IPS DF 6.9 (cell line): ENCODE results near the gene ATG101.
"Not testable (repeated sequence)": the region's sequence is repeated elsewhere in the genome, so short reads cannot be mapped to it uniquely, and the experiment has no call there.

Experiments used
- DNase-seq: peaks from one replicate; pipeline ENCODE4 v3.0.0-alpha.2; 2013; ENCODE audit warnings: low read depth, low spot score
- H3K27ac ChIP-seq: one replicate; pipeline ENCODE4 v1.5.1; 2013; ENCODE audit warnings: low read length, control low read depth
- H3K27me3 ChIP-seq: 2 replicates; pipeline ENCODE4 v1.6.1; 2013; ENCODE audit warnings: mild to moderate bottlenecking, low read length; ENCODE audit not compliant: control insufficient read depth, insufficient read depth
- H3K36me3 ChIP-seq: 2 replicates; pipeline ENCODE4 v1.6.1; 2013; ENCODE audit warnings: low read length; ENCODE audit not compliant: control insufficient read depth, insufficient read depth
- H3K4me1 ChIP-seq: 2 replicates; pipeline ENCODE4 v1.6.1; 2013; ENCODE audit warnings: low read length; ENCODE audit not compliant: control insufficient read depth, insufficient read depth
- H3K4me3 ChIP-seq: 2 replicates; pipeline ENCODE4 v1.5.1; 2013; ENCODE audit warnings: mild to moderate bottlenecking, low read length
- H3K9me3 ChIP-seq: 2 replicates; pipeline ENCODE4 v1.6.1; 2013; ENCODE audit warnings: low read length, inconsistent platforms; ENCODE audit not compliant: control insufficient read depth, insufficient read depth
- WGBS: extraction: QIAGEN DNeasy Blood & Tissue Kit; methylation state at CpG from one replicate; pipeline ENCODE4 v1.1.7; 2013; ENCODE audit warnings: mixed read lengths, missing lambda C conversion rate; ENCODE audit not compliant: insufficient read length, insufficient coverage; 5-methylcytosine and 5-hydroxymethylcytosine counted together

Gene ATG101

GRCh38 chr12:52087961-52088820 is 18.4 kb downstream of the ATG101 start:
- Histone ChIP-seq H3K9me3 (no peaks in the 10 kb centered on the region), H3K4me1 (no peaks in the 10 kb centered on the region), H3K27ac (no peak overlapping the region), H3K36me3 (no peaks in the 10 kb centered on the region), H3K27me3 (no peaks in the 10 kb centered on the region), H3K4me3 (no peak overlapping the region)
- no peak for DNase-seq
- WGBS, result no CpG with 5 or more reads among the region's 20 CpGs

GRCh38 chr12:52089491-52089890 is 19.7 kb downstream of the ATG101 start:
- Histone ChIP-seq H3K4me1 (no peaks in the 10 kb centered on the region), H3K9me3 (no peaks in the 10 kb centered on the region), H3K27ac (no peak overlapping the region), H3K36me3 (no peaks in the 10 kb centered on the region), H3K27me3 (no peaks in the 10 kb centered on the region), H3K4me3 (no peak overlapping the region)
- no CpG with 5 or more reads among the region's 11 CpGs for WGBS
- DNase-seq, result no peak

GRCh38 chr12:52090291-52090690 is 20.5 kb downstream of the ATG101 start:
- no peak overlapping the region for H3K27ac ChIP-seq
- no peaks in the 10 kb centered on the region for H3K9me3 ChIP-seq
- no peaks in the 10 kb centered on the region for H3K36me3 ChIP-seq
- no CpG with 5 or more reads among the region's 10 CpGs for WGBS
- H3K27me3 ChIP-seq, result no peaks in the 10 kb centered on the region
- H3K4me3 ChIP-seq, result no peak overlapping the region
- no peak for DNase-seq
- no peaks in the 10 kb centered on the region for H3K4me1 ChIP-seq

GRCh38 chr12:52091061-52091460 is 21.3 kb downstream of the ATG101 start:
- no CpG with 5 or more reads among the region's 3 CpGs for WGBS
- no peaks in the 10 kb centered on the region for H3K27me3 ChIP-seq
- H3K36me3 ChIP-seq, result no peaks in the 10 kb centered on the region
- H3K4me1 ChIP-seq, result no peaks in the 10 kb centered on the region
- H3K27ac ChIP-seq, result no peak overlapping the region
- no peaks in the 10 kb centered on the region for H3K9me3 ChIP-seq
- no peak overlapping the region for H3K4me3 ChIP-seq
- DNase-seq, result no peak

- DNase-seq, result no peak
- Histone ChIP-seq H3K27ac (no peak overlapping the region), H3K36me3 (no peaks in the 10 kb centered on the region), H3K9me3 (no peaks in the 10 kb centered on the region), H3K27me3 (no peaks in the 10 kb centered on the region), H3K4me3 (no peak overlapping the region), H3K4me1 (no peaks in the 10 kb centered on the region)
- no CpG with 5 or more reads among the region's 8 CpGs for WGBS
Observed at GRCh38 chr12:52091869-52092268, 22.1 kb downstream of the ATG101 start.

GRCh38 chr12:52093346-52093745 is 23.6 kb downstream of the ATG101 start:
- no peaks in the 10 kb centered on the region for H3K4me1 ChIP-seq
- H3K27me3 ChIP-seq, result no peaks in the 10 kb centered on the region
- DNase-seq, result no peak
- no CpG with 5 or more reads among the region's 7 CpGs for WGBS
- H3K36me3 ChIP-seq, result no peaks in the 10 kb centered on the region
- no peak overlapping the region for H3K27ac ChIP-seq
- H3K9me3 ChIP-seq, result no peaks in the 10 kb centered on the region
- H3K4me3 ChIP-seq, result no peak overlapping the region

- 100% methylated on average over 1 of the region's 15 CpGs for WGBS
- Histone ChIP-seq H3K27me3 (no peaks in the 10 kb centered on the region), H3K9me3 (no peaks in the 10 kb centered on the region), H3K27ac (no peak overlapping the region), H3K4me1 (no peaks in the 10 kb centered on the region), H3K36me3 (no peaks in the 10 kb centered on the region), H3K4me3 (no peak overlapping the region)
- no peak for DNase-seq
Observed at GRCh38 chr12:52096332-52097044, 26.7 kb downstream of the ATG101 start.

- no peak overlapping the region for H3K4me3 ChIP-seq
Observed at GRCh38 chr12:52097045-52097666, 27.4 kb downstream of the ATG101 start.

GRCh38 chr12:52104431-52105089 is 34.8 kb downstream of the ATG101 start:
- H3K36me3 ChIP-seq, H3K4me3 ChIP-seq, H3K9me3 ChIP-seq, H3K4me1 ChIP-seq, H3K27me3 ChIP-seq, H3K27ac ChIP-seq, DNase-seq: not testable (repeated sequence)
- no CpG with 5 or more reads among the region's 10 CpGs for WGBS

More at GRCh38 chr12:52097045-52097666, 27.4 kb downstream of the ATG101 start:
- Histone ChIP-seq H3K4me1 (no peaks in the 10 kb centered on the region), H3K27ac (no peak overlapping the region), H3K36me3 (no peaks in the 10 kb centered on the region), H3K27me3 (no peaks in the 10 kb centered on the region), H3K9me3 (no peaks in the 10 kb centered on the region)
- DNase-seq, result no peak
- WGBS, result no CpG with 5 or more reads among the region's 21 CpGs
